Fibroblast of lung (primary cell): ENCODE measurements around the gene CCDC12.

ENCODE experiments used
- CTCF ChIP-seq, 2 donors: IDR thresholded peaks in 1 of 2; conservative IDR thresholded peaks in 1 of 2; 1 replicate in 1 of 2; 2 replicates in 1 of 2; pipeline ENCODE4 v1.5.1; 2011 to 2012; ENCODE audit warnings: low read length in 2 of 2, control low read depth in 1 of 2, inconsistent platforms in 1 of 2, low read depth in 1 of 2, mild to moderate bottlenecking in 1 of 2
- EZH2 ChIP-seq: IDR thresholded peaks from 2 replicates; pipeline ENCODE4 v1.5.1; 2012; ENCODE audit warnings: low read length, control low read depth, mild to moderate bottlenecking; ENCODE audit errors: missing control alignments

GRCh38 chr3:46935989-46936558, 40.5 kb downstream of the CCDC12 start:
- no peak for TF ChIP-seq CTCF (conservative IDR thresholded peaks at IDR 0.05 in 1 of 2, IDR thresholded peaks at IDR 0.05 in 1 of 2; ENCODE audit: low read depth in 1 of 2, low read length in 2 of 2)
- TF ChIP-seq EZH2, result no peak
